Measurements from ENCODE around the gene ZNF579. TPM values are rescaled to one million over a fixed set of nuclear protein-coding genes. Genes with fewer than 3 reads are reported as not detected.

Gene ZNF579
- total RNA-seq, 1 donor from 2014 or later = 10.7 TPM

- Mint-ChIP-seq H3K4me1 (ENCODE audit: low read depth) (no peaks in the 10 kb centered on the region), H3K27me3 (ENCODE audit: low read depth) (no peaks in the 10 kb centered on the region), H3K4me3 (ENCODE audit: low read depth) (no peak overlapping the region), H3K36me3 (ENCODE audit: low read depth) (no peaks in the 10 kb centered on the region), H3K9me3 (no peaks in the 10 kb centered on the region), H3K27ac (no peak overlapping the region)
- DNase-seq (ENCODE audit: low spot score) = no peak
- intact Hi-C loops (cut with micrococcal nuclease) = no loop called here
These were observed 12.8 kb downstream of the ZNF579 start for GRCh38 chr19:55567708-55568328.

GRCh38 chr19:55566823-55567222 is 13.8 kb downstream of the ZNF579 start:
- no peak for DNase-seq (ENCODE audit: low spot score)
- Mint-ChIP-seq H3K9me3 (no peaks in the 10 kb centered on the region), H3K27me3 (ENCODE audit: low read depth) (no peaks in the 10 kb centered on the region), H3K36me3 (ENCODE audit: low read depth) (no peaks in the 10 kb centered on the region), H3K4me1 (ENCODE audit: low read depth) (no peaks in the 10 kb centered on the region), H3K4me3 (ENCODE audit: low read depth) (no peak overlapping the region), H3K27ac (no peak overlapping the region)
- intact Hi-C loops (cut with micrococcal nuclease) = no loop called here

- intact Hi-C loops (cut with micrococcal nuclease) = no loop called here
- H3K4me1 Mint-ChIP-seq (ENCODE audit: low read depth) = no peaks in the 10 kb centered on the region
- H3K9me3 Mint-ChIP-seq = no peaks in the 10 kb centered on the region
- H3K4me3 Mint-ChIP-seq (ENCODE audit: low read depth) = no peak overlapping the region
- no peak overlapping the region for H3K27ac Mint-ChIP-seq
- H3K27me3 Mint-ChIP-seq (ENCODE audit: low read depth) = no peaks in the 10 kb centered on the region
- no peaks in the 10 kb centered on the region for H3K36me3 Mint-ChIP-seq (ENCODE audit: low read depth)
- DNase-seq (ENCODE audit: low spot score) = no peak
These were observed 17.4 kb downstream of the ZNF579 start for GRCh38 chr19:55563261-55563690.

- Mint-ChIP-seq H3K9me3 (no peaks in the 10 kb centered on the region), H3K27ac (no peak overlapping the region), H3K27me3 (ENCODE audit: low read depth) (no peaks in the 10 kb centered on the region), H3K4me1 (ENCODE audit: low read depth) (no peaks in the 10 kb centered on the region), H3K4me3 (ENCODE audit: low read depth) (no peak overlapping the region), H3K36me3 (ENCODE audit: low read depth) (no peaks in the 10 kb centered on the region)
- intact Hi-C loops (cut with micrococcal nuclease) = no loop called here
- DNase-seq (ENCODE audit: low spot score) = no peak
These were observed 21.0 kb downstream of the ZNF579 start for GRCh38 chr19:55559684-55560083.

GRCh38 chr19:55554741-55555152 is 25.9 kb downstream of the ZNF579 start:
- H3K9me3 Mint-ChIP-seq = no peaks in the 10 kb centered on the region
- H3K4me1 Mint-ChIP-seq (ENCODE audit: low read depth) = no peaks in the 10 kb centered on the region
- H3K27ac Mint-ChIP-seq = no peak overlapping the region
- intact Hi-C loops (cut with micrococcal nuclease) = no loop called here
- no peaks in the 10 kb centered on the region for H3K36me3 Mint-ChIP-seq (ENCODE audit: low read depth)
- no peak for DNase-seq (ENCODE audit: low spot score)
- no peak overlapping the region for H3K4me3 Mint-ChIP-seq (ENCODE audit: low read depth)
- H3K27me3 Mint-ChIP-seq (ENCODE audit: low read depth) = peaks cover 2% of the 10 kb centered on the region

- intact Hi-C loops (cut with micrococcal nuclease) = no loop called here
- no peaks in the 10 kb centered on the region for H3K36me3 Mint-ChIP-seq (ENCODE audit: low read depth)
- H3K27ac Mint-ChIP-seq = no peak overlapping the region
- no peak overlapping the region for H3K4me3 Mint-ChIP-seq (ENCODE audit: low read depth)
- no peak for DNase-seq (ENCODE audit: low spot score)
- H3K9me3 Mint-ChIP-seq = no peaks in the 10 kb centered on the region
- H3K27me3 Mint-ChIP-seq (ENCODE audit: low read depth) = peaks cover 2% of the 10 kb centered on the region
- no peaks in the 10 kb centered on the region for H3K4me1 Mint-ChIP-seq (ENCODE audit: low read depth)
These were observed 26.3 kb downstream of the ZNF579 start for GRCh38 chr19:55554302-55554701.

- intact Hi-C loops (cut with micrococcal nuclease) = no loop called here
These were observed 27.1 kb downstream of the ZNF579 start for GRCh38 chr19:55553217-55554182.

GRCh38 chr19:55552620-55553019 is 28.0 kb downstream of the ZNF579 start:
- Mint-ChIP-seq H3K27me3 (ENCODE audit: low read depth) (peaks cover 2% of the 10 kb centered on the region), H3K4me3 (ENCODE audit: low read depth) (no peak overlapping the region), H3K27ac (no peak overlapping the region), H3K9me3 (no peaks in the 10 kb centered on the region), H3K36me3 (ENCODE audit: low read depth) (no peaks in the 10 kb centered on the region), H3K4me1 (ENCODE audit: low read depth) (no peaks in the 10 kb centered on the region)
- no peak for DNase-seq (ENCODE audit: low spot score)
- intact Hi-C loops (cut with micrococcal nuclease) = no loop called here

More at GRCh38 chr19:55553217-55554182, 27.1 kb downstream of the ZNF579 start:
- Mint-ChIP-seq H3K4me3 (ENCODE audit: low read depth) (no peak overlapping the region), H3K27me3 (ENCODE audit: low read depth) (peaks cover 2% of the 10 kb centered on the region), H3K4me1 (ENCODE audit: low read depth) (no peaks in the 10 kb centered on the region), H3K27ac (no peak overlapping the region), H3K36me3 (ENCODE audit: low read depth) (no peaks in the 10 kb centered on the region), H3K9me3 (no peaks in the 10 kb centered on the region)
- no peak for DNase-seq (ENCODE audit: low spot score)

GRCh38 chr19:55552206-55552605 is 28.4 kb downstream of the ZNF579 start:
- intact Hi-C loops (cut with micrococcal nuclease) = no loop called here
- Mint-ChIP-seq H3K9me3 (no peaks in the 10 kb centered on the region), H3K27me3 (ENCODE audit: low read depth) (peaks cover 4% of the 10 kb centered on the region), H3K36me3 (ENCODE audit: low read depth) (no peaks in the 10 kb centered on the region), H3K4me1 (ENCODE audit: low read depth) (no peaks in the 10 kb centered on the region), H3K4me3 (ENCODE audit: low read depth) (no peak overlapping the region), H3K27ac (no peak overlapping the region)
- no peak for DNase-seq (ENCODE audit: low spot score)

GRCh38 chr19:55550321-55550650 is 30.4 kb downstream of the ZNF579 start:
- no peak for DNase-seq (ENCODE audit: low spot score)
- Mint-ChIP-seq H3K36me3 (ENCODE audit: low read depth) (no peaks in the 10 kb centered on the region), H3K9me3 (no peaks in the 10 kb centered on the region), H3K27ac (no peak overlapping the region), H3K4me1 (ENCODE audit: low read depth) (no peaks in the 10 kb centered on the region), H3K4me3 (ENCODE audit: low read depth) (no peak overlapping the region), H3K27me3 (ENCODE audit: low read depth) (peaks cover 5% of the 10 kb centered on the region)
- intact Hi-C loops (cut with micrococcal nuclease) = no loop called here

- no peak overlapping the region for H3K4me3 Mint-ChIP-seq (ENCODE audit: low read depth)
- peaks cover 5% of the 10 kb centered on the region for H3K27me3 Mint-ChIP-seq (ENCODE audit: low read depth)
- H3K36me3 Mint-ChIP-seq (ENCODE audit: low read depth) = no peaks in the 10 kb centered on the region
- intact Hi-C loops (cut with micrococcal nuclease) = no loop called here
- no peak for DNase-seq (ENCODE audit: low spot score)
- H3K9me3 Mint-ChIP-seq = no peaks in the 10 kb centered on the region
- H3K27ac Mint-ChIP-seq = no peak overlapping the region
- H3K4me1 Mint-ChIP-seq (ENCODE audit: low read depth) = no peaks in the 10 kb centered on the region
These were observed 30.9 kb downstream of the ZNF579 start for GRCh38 chr19:55549500-55550320.

GRCh38 chr19:55546822-55547614 is 33.6 kb downstream of the ZNF579 start:
- intact Hi-C loops (cut with micrococcal nuclease) = no loop called here
- no peaks in the 10 kb centered on the region for H3K9me3 Mint-ChIP-seq
- no peak overlapping the region for H3K27ac Mint-ChIP-seq
- no peak overlapping the region for H3K4me3 Mint-ChIP-seq (ENCODE audit: low read depth)
- peaks cover 3% of the 10 kb centered on the region for H3K27me3 Mint-ChIP-seq (ENCODE audit: low read depth)
- no peaks in the 10 kb centered on the region for H3K4me1 Mint-ChIP-seq (ENCODE audit: low read depth)
- no peak for DNase-seq (ENCODE audit: low spot score)
- no peaks in the 10 kb centered on the region for H3K36me3 Mint-ChIP-seq (ENCODE audit: low read depth)

Data from activated T-helper 2 cell treated with anti-CD3 and anti-CD28 coated beads, Interferon-gamma antibody, Interleukin-2, Interleukin-4, amounts not matched to agents 10 μg/mL and 5 μg/mL and 100 μg/mL, durations not matched to agents 14 hours and 24 hours and 36 hours (primary cell).